Keratinocyte (primary cell): ENCODE measurements around the gene ABHD6.
"Not testable (repeated sequence)": the region's sequence is repeated elsewhere in the genome, so short reads cannot be mapped to it uniquely, and the experiment has no call there.

Source experiments
- EZH2 ChIP-seq: IDR thresholded peaks from one replicate; pipeline ENCODE4 v1.6.1; 2012; ENCODE audit warnings: inconsistent platforms, mild to moderate bottlenecking, low read length, moderate library complexity
- TF ChIP-seq, protein P1 (sequence below), 3 experiments: IDR thresholded peaks in 1 of 3; conservative IDR thresholded peaks in 1 of 3; optimal IDR thresholded peaks in 1 of 3; 2 replicates in 2 of 3; 3 replicates in 1 of 3; pipeline versions ENCODE3 to v1.5.1; 2011; ENCODE audit warnings: low read length in 3 of 3, mild to moderate bottlenecking in 3 of 3, moderate library complexity in 2 of 3, control low read depth in 1 of 3, inconsistent platforms in 1 of 3; ENCODE audit not compliant: insufficient read depth in 2 of 3; ENCODE audit errors: extremely low read depth in 1 of 3

GRCh38 chr3:58242860-58243259, 5.3 kb downstream of the ABHD6 start:
- TF ChIP-seq, protein P1, sequence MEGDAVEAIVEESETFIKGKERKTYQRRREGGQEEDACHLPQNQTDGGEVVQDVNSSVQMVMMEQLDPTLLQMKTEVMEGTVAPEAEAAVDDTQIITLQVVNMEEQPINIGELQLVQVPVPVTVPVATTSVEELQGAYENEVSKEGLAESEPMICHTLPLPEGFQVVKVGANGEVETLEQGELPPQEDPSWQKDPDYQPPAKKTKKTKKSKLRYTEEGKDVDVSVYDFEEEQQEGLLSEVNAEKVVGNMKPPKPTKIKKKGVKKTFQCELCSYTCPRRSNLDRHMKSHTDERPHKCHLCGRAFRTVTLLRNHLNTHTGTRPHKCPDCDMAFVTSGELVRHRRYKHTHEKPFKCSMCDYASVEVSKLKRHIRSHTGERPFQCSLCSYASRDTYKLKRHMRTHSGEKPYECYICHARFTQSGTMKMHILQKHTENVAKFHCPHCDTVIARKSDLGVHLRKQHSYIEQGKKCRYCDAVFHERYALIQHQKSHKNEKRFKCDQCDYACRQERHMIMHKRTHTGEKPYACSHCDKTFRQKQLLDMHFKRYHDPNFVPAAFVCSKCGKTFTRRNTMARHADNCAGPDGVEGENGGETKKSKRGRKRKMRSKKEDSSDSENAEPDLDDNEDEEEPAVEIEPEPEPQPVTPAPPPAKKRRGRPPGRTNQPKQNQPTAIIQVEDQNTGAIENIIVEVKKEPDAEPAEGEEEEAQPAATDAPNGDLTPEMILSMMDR (optimal IDR thresholded peaks at IDR 0.05 in 1 of 3, IDR thresholded peaks at IDR 0.05 in 1 of 3, conservative IDR thresholded peaks at IDR 0.05 in 1 of 3; ENCODE audit: extremely low read depth in 1 of 3, insufficient read depth in 2 of 3, low read length in 3 of 3) = not testable (repeated sequence)
- TF ChIP-seq EZH2 = not testable (repeated sequence)
